ENCODE measurements around the gene CNTNAP2. TPM values are rescaled to one million over a fixed set of nuclear protein-coding genes. Genes with fewer than 3 reads are reported as not detected.

The CNTNAP2 gene
- total RNA-seq, 2 experiments from 2014 or later, result not detected

DNA sequence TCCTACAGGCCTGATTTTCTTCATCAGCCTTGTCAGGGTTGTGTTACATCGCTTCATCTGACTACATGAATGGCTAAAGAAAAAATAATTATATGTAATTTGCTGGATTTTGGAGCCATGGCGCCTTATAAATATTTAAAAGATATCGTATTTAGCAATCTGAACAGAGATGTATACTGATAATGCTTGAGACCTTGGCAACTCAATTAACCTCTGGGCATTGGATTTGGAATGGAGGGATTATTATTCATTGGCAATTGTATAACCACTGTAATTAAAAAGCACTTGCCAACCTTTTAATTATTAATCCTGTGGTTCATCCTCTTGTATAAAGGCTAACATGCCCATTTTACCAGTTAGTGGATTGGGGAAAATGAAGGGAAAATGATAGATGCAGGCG is 745.1 kb downstream of the CNTNAP2 start:
- Mint-ChIP-seq H3K4me3 (no peak overlapping the region), H3K27ac (no peak overlapping the region), H3K36me3 (ENCODE audit: low read depth) (no peaks in the 10 kb centered on the region), H3K9me3 (ENCODE audit: insufficient read depth) (peaks cover 12% of the 10 kb centered on the region), H3K27me3 (ENCODE audit: low read depth) (no peaks in the 10 kb centered on the region), H3K4me1 (ENCODE audit: low read depth) (no peaks in the 10 kb centered on the region)
- CTCF ChIA-PET, result no interaction called here
- POLR2A ChIA-PET, result no interaction called here
- ATAC-seq (no peak), DNase-seq (no peak)

DNA sequence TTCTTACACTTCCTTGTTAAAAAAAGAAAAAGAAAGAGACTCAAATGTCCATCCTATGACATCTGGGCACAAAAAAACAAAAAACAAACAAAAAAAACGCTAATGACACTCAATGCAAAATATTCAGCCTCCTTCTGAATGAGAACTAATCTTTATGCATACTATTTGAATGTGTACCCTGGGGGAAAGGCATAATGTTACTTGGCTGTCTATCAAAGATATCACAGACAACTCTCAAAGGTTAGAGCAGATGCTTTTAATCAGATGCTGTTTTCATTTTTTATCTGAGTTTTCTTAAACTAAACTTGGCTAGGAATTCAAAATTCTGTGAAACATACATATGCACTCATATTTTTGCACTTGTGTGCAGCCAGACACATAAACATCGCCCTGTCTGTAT is 745.8 kb downstream of the CNTNAP2 start:
- H3K36me3 Mint-ChIP-seq (ENCODE audit: low read depth), result no peaks in the 10 kb centered on the region
- H3K27ac Mint-ChIP-seq, result no peak overlapping the region
- DNase-seq (no peak), ATAC-seq (no peak)
- ChIA-PET POLR2A (no interaction called here), CTCF (no interaction called here)
- H3K4me1 Mint-ChIP-seq (ENCODE audit: low read depth), result no peaks in the 10 kb centered on the region
- H3K27me3 Mint-ChIP-seq (ENCODE audit: low read depth), result no peaks in the 10 kb centered on the region
- peaks cover 12% of the 10 kb centered on the region for H3K9me3 Mint-ChIP-seq (ENCODE audit: insufficient read depth)
- H3K4me3 Mint-ChIP-seq, result no peak overlapping the region

DNA sequence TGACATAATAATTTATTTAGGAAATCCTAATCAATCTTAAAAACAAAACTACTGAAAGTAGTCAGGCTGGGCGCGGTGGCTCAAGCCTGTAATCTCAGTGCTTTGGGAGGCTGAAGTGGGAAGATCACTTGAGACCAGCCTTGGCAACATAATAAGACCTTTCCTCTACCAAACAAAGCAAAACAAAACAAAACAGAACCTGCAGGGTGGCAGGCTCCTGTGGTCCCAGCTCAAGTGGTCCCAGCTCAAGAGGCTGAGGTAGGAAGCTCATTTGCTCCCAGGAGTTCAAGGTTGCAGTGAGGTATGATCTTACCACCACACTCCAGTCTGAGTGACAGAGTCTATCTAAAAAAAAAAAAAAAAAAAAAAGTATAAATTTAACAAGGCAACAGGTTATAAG is 748.0 kb downstream of the CNTNAP2 start:
- Mint-ChIP-seq H3K9me3 (ENCODE audit: insufficient read depth) (peaks cover 13% of the 10 kb centered on the region), H3K27ac (no peak overlapping the region), H3K4me1 (ENCODE audit: low read depth) (no peaks in the 10 kb centered on the region), H3K27me3 (ENCODE audit: low read depth) (no peaks in the 10 kb centered on the region), H3K36me3 (ENCODE audit: low read depth) (no peaks in the 10 kb centered on the region), H3K4me3 (no peak overlapping the region)
- ATAC-seq, result no peak
- CTCF ChIA-PET, result no interaction called here
- no peak for DNase-seq
- POLR2A ChIA-PET, result no interaction called here

DNA sequence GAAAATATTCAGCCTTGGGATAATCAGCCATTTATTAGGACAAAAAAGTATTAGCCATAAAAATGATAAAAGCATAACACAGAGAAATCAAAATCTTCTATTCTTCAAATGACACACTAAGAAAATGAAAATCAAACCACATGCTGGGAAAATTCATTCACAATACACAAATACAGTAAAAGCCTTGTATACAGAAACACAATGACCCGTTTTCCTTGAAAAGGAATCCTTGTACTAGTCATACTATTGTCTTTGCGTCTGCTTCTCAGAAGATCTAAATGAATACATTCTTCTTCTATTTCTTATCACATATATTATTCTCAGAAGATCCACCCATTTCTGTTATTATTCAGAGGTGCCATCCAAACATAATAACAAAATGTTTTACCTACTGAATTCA is 749.1 kb downstream of the CNTNAP2 start:
- ATAC-seq (no peak), DNase-seq (no peak)
- Mint-ChIP-seq H3K4me3 (no peak overlapping the region), H3K9me3 (ENCODE audit: insufficient read depth) (peaks cover 19% of the 10 kb centered on the region), H3K27ac (no peak overlapping the region), H3K27me3 (ENCODE audit: low read depth) (no peaks in the 10 kb centered on the region), H3K36me3 (ENCODE audit: low read depth) (no peaks in the 10 kb centered on the region), H3K4me1 (ENCODE audit: low read depth) (no peaks in the 10 kb centered on the region)
- POLR2A ChIA-PET, result no interaction called here
- CTCF ChIA-PET, result no interaction called here

DNA sequence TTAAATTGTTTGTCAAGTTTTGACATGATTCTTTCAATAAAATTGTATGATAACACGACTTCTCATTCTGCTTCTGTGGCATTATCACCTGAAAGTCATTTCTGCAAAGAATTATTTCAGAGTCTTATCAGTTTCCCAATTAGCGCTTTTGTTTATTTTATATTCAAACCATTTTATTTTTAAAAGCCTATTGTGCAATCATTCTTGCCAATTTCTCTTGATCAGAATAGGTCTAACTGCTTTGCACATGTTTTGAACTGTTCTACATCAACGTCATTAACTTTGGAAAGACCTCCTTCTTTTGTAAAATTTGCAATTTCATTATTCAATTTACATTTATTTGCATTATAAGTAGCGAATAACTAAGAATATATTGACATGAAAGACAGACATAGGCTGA is 758.1 kb downstream of the CNTNAP2 start:
- CTCF ChIA-PET, result no interaction called here

DNA sequence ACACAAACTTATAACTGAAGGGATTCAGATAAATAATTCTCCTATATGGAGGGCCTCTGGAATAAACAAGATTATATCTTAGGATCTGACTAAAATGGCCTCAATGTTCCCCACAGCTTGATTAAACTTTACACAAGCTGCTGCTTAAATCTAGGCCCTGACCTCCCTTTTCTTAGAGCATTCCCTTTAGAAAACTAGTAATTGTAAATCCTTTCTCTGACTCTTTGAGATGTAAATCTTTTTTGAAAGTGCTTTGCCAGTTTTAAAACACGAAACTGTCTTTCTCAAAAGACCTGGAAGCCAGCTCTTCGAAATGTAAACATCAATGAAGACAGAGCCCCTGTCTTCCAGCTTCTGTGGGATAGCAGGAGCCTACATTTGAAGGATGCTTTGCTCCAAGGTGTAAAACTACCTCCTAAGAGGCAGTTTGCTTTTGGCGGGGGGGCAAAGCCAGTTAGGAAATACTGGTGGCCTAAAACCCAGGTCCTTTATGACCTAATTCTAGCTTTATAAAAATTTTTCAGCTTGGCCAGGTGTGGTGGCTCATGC is 758.7 kb downstream of the CNTNAP2 start:
- H3K9me3 Mint-ChIP-seq (ENCODE audit: insufficient read depth), result peaks cover 13% of the 10 kb centered on the region
- H3K27ac Mint-ChIP-seq, result no peak overlapping the region
- ATAC-seq (no peak), DNase-seq (no peak)
- H3K27me3 Mint-ChIP-seq (ENCODE audit: low read depth), result no peaks in the 10 kb centered on the region
- no peak overlapping the region for H3K4me3 Mint-ChIP-seq
- no peaks in the 10 kb centered on the region for H3K4me1 Mint-ChIP-seq (ENCODE audit: low read depth)
- ChIA-PET CTCF (no interaction called here), POLR2A (no interaction called here)
- H3K36me3 Mint-ChIP-seq (ENCODE audit: low read depth), result no peaks in the 10 kb centered on the region

More for the DNA sequence above, 758.1 kb downstream of the CNTNAP2 start:
- POLR2A ChIA-PET, result no interaction called here
- Mint-ChIP-seq H3K4me1 (ENCODE audit: low read depth) (no peaks in the 10 kb centered on the region), H3K36me3 (ENCODE audit: low read depth) (no peaks in the 10 kb centered on the region), H3K4me3 (no peak overlapping the region), H3K9me3 (ENCODE audit: insufficient read depth) (peaks cover 18% of the 10 kb centered on the region), H3K27ac (no peak overlapping the region), H3K27me3 (ENCODE audit: low read depth) (no peaks in the 10 kb centered on the region)
- DNase-seq, result no peak
- no peak for ATAC-seq

DNA sequence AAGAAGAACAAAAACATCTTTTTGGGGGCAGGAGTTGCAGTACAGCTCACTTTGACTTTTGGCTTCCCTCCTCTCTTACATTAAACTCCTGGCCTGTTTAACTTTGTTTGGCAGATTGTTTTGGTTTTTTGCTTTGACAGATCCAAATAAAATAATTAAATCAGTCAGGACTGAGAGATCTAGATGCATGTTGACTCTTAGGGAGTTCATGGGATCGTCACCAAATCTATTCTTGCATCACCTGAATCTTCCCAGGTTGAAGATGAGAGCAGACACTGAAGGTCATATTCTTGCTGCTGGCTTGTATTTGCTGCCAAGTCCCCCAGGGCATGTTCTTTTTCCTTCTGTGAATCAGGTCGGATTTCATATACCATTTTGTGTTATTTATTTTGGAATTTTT is 759.4 kb downstream of the CNTNAP2 start:
- DNase-seq (no peak), ATAC-seq (no peak)
- Mint-ChIP-seq H3K9me3 (ENCODE audit: insufficient read depth) (peaks cover 17% of the 10 kb centered on the region), H3K4me1 (ENCODE audit: low read depth) (no peaks in the 10 kb centered on the region), H3K4me3 (no peak overlapping the region), H3K27ac (no peak overlapping the region), H3K27me3 (ENCODE audit: low read depth) (no peaks in the 10 kb centered on the region), H3K36me3 (ENCODE audit: low read depth) (no peaks in the 10 kb centered on the region)
- POLR2A ChIA-PET, result no interaction called here
- CTCF ChIA-PET, result no interaction called here

DNA sequence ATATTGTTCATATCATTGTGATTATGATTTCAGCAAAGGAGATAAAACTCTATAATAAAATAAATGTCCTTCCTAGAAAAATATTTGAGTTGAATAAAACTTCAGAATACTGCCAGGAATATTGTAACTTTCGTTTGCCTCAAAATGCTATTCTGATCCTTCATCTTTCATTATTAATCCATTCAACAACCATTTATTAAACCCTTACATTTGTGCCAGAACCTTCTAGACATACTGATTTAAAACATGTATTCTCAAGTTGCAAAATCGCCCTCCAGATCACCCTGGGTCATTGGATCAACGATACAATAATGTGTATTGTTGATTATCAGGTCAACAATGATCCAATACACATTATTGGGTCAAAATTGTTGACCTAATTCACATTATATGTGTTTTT is 759.8 kb downstream of the CNTNAP2 start:
- Mint-ChIP-seq H3K9me3 (ENCODE audit: insufficient read depth) (peaks cover 17% of the 10 kb centered on the region), H3K27ac (no peak overlapping the region), H3K36me3 (ENCODE audit: low read depth) (no peaks in the 10 kb centered on the region), H3K27me3 (ENCODE audit: low read depth) (no peaks in the 10 kb centered on the region), H3K4me3 (no peak overlapping the region), H3K4me1 (ENCODE audit: low read depth) (no peaks in the 10 kb centered on the region)
- POLR2A ChIA-PET, result no interaction called here
- CTCF ChIA-PET, result no interaction called here
- DNase-seq, result no peak
- no peak for ATAC-seq

DNA sequence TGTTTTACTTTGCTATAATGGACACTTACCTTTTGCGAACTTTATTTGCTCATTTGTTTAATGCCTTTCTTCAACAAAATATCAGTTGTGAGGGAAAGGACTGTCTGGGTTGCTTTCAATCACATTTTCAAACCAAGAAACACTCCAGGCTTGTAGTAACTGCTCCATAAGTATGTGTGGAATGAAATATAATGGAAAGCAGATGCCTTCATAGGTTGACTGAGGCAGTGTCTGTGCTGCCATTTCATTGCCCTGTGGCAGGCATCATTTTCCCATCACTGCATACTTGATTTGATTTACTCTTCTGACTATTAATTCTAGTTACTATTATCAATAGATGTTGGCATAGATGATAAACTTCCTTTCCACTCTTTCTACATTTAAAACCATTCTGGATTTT is 762.3 kb downstream of the CNTNAP2 start:
- Mint-ChIP-seq H3K27me3 (ENCODE audit: low read depth) (no peaks in the 10 kb centered on the region), H3K36me3 (ENCODE audit: low read depth) (no peaks in the 10 kb centered on the region), H3K27ac (no peak overlapping the region), H3K4me1 (ENCODE audit: low read depth) (no peaks in the 10 kb centered on the region), H3K4me3 (no peak overlapping the region), H3K9me3 (ENCODE audit: insufficient read depth) (peaks cover 23% of the 10 kb centered on the region)
- ChIA-PET POLR2A (no interaction called here), CTCF (no interaction called here)
- no peak for DNase-seq
- no peak for ATAC-seq

DNA sequence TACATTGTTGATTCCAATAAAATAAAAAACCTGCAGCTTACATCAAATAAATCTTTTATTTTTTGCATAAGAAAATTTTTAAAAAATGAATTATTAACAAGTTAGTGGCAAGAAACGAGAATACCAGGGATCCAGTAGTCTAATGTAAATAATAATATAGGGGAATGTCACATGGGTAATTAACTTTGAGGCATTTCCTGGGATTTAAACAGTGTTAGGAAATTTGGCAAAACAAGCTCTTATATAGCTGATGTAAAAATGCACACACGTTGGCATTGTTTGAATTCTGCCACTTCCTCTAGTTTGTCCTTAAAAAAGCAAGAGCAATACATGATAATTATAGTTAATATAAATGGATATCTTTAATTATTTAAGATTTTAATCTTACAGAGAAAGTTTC is 768.6 kb downstream of the CNTNAP2 start:
- Mint-ChIP-seq H3K4me3 (no peak overlapping the region), H3K9me3 (ENCODE audit: insufficient read depth) (peaks cover 20% of the 10 kb centered on the region), H3K4me1 (ENCODE audit: low read depth) (no peaks in the 10 kb centered on the region), H3K36me3 (ENCODE audit: low read depth) (no peaks in the 10 kb centered on the region), H3K27me3 (ENCODE audit: low read depth) (no peaks in the 10 kb centered on the region), H3K27ac (no peak overlapping the region)
- CTCF ChIA-PET, result no interaction called here
- DNase-seq (no peak), ATAC-seq (no peak)
- POLR2A ChIA-PET, result no interaction called here

DNA sequence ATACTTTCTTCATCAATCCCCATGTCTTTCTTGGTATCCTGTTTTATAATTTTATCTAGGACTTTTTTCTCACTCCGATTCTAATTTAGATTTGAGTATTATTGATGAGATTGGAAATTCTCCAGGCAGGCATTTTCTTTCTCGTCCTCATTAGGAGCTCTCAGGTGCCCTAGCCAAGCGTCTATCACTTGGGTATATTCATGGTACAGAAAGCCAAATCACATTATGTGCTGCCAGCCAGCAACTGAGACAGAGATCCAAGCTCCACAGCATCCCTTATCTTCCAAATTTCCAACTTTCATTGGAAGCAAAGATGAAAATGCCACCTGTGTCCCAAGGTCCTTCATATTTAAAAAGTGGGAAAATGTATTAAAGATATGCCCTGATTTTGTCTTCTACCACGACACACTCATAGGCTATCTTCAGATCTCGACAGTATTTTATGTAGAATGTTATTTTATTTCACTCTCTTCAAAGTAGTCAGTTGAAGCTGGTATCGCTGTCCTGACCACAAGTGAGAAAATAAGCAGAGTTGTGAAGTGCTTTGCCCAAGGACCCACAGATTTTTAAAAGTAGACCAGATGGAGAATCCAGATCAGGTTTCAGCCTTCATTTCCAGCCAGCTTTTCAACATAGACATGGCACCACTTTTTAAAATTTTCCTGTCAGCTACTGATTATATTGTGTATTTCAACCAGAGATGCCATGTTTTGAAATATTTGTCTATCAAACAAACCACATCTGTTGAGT is 773.4 kb downstream of the CNTNAP2 start:
- no peaks in the 10 kb centered on the region for H3K27me3 Mint-ChIP-seq (ENCODE audit: low read depth)
- ATAC-seq (no peak), DNase-seq (no peak)
- H3K9me3 Mint-ChIP-seq (ENCODE audit: insufficient read depth), result peaks cover 10% of the 10 kb centered on the region
- CTCF ChIA-PET, result no interaction called here
- no peak overlapping the region for H3K27ac Mint-ChIP-seq
- H3K4me1 Mint-ChIP-seq (ENCODE audit: low read depth), result no peaks in the 10 kb centered on the region
- no peak overlapping the region for H3K4me3 Mint-ChIP-seq
- POLR2A ChIA-PET, result no interaction called here
- no peaks in the 10 kb centered on the region for H3K36me3 Mint-ChIP-seq (ENCODE audit: low read depth)

DNA sequence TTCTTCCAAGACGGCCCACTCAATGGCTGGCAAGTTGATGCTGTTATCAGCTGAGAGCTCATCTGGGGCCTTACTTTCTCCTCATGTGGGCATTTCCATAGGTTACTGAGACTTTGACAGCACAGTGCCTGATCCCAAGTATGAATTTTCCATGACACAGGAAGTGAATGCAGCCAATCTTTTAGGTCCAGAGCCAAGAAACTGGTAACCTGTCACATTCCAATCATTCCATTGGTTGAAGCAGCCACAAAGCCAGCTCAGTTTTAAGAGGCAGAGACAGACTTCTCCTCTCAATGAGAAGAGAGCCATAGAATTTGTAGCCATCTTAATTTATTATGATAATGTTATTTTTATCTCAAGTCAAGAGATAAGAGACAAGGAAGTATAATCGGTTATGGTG is 775.5 kb downstream of the CNTNAP2 start:
- H3K4me1 Mint-ChIP-seq (ENCODE audit: low read depth), result no peaks in the 10 kb centered on the region
- H3K27me3 Mint-ChIP-seq (ENCODE audit: low read depth), result no peaks in the 10 kb centered on the region
- DNase-seq, result no peak
- no peak overlapping the region for H3K4me3 Mint-ChIP-seq
- no peak for ATAC-seq
- ChIA-PET CTCF (no interaction called here), POLR2A (no interaction called here)
- H3K27ac Mint-ChIP-seq, result no peak overlapping the region
- H3K9me3 Mint-ChIP-seq (ENCODE audit: insufficient read depth), result peaks cover 10% of the 10 kb centered on the region
- no peaks in the 10 kb centered on the region for H3K36me3 Mint-ChIP-seq (ENCODE audit: low read depth)

DNA sequence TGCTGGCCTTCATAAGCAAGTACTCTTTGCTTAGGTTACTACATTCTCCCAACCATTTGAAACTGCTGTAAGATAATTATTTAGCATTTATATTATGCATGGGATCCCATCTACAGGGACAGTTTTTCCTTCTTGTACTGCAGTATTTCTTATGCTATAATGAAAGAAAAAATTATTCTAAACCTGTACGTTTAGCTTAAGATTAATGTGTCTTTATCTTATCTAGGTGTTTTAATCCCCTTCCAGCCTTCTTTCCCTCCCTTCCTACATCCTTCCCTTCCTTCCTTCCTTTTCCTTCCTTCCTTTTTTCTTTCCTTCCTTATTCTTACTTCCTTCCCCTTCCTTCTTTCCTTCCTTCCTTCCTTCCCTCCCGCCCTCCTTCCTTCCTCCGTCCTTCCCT is 778.3 kb downstream of the CNTNAP2 start:
- no peak overlapping the region for H3K27ac Mint-ChIP-seq
- ATAC-seq (no peak), DNase-seq (no peak)
- H3K36me3 Mint-ChIP-seq (ENCODE audit: low read depth), result no peaks in the 10 kb centered on the region
- H3K27me3 Mint-ChIP-seq (ENCODE audit: low read depth), result no peaks in the 10 kb centered on the region
- peaks cover 7% of the 10 kb centered on the region for H3K9me3 Mint-ChIP-seq (ENCODE audit: insufficient read depth)
- H3K4me1 Mint-ChIP-seq (ENCODE audit: low read depth), result no peaks in the 10 kb centered on the region
- no peak overlapping the region for H3K4me3 Mint-ChIP-seq
- ChIA-PET CTCF (no interaction called here), POLR2A (no interaction called here)
